Measurements from ENCODE around the gene HDGFL2. TPM values are rescaled to one million over a fixed set of nuclear protein-coding genes. Genes with fewer than 3 reads are reported as not detected.
"Not testable (repeated sequence)": the region's sequence is repeated elsewhere in the genome, so short reads cannot be mapped to it uniquely, and the experiment has no call there.

The HDGFL2 gene
- total RNA-seq, 1 donor from 2014 or later, result 35.0 TPM

GRCh38 chr19:4538601-4538954 is 66.5 kb downstream of the HDGFL2 start:
- Histone ChIP-seq H3K4me3 (ENCODE audit: low read depth, low read length) (no peak overlapping the region), H3K36me3 (ENCODE audit: control insufficient read depth, insufficient read depth, low read length) (no peaks in the 10 kb centered on the region), H3K27me3 (ENCODE audit: control insufficient read depth, insufficient read depth, low read length) (no peaks in the 10 kb centered on the region)
- no peak for FAIRE-seq
- DNase-seq (ENCODE audit: low read depth), result no peak
- TF ChIP-seq CTCF (IDR thresholded peaks at IDR 0.05; ENCODE audit: insufficient read depth, low read length, severe bottlenecking), result no peak

- FAIRE-seq (no peak), DNase-seq (ENCODE audit: low read depth) (no peak)
- no peak overlapping the region for H3K4me3 ChIP-seq (ENCODE audit: low read depth, low read length)
- no peaks in the 10 kb centered on the region for H3K36me3 ChIP-seq (ENCODE audit: control insufficient read depth, insufficient read depth, low read length)
- TF ChIP-seq CTCF (IDR thresholded peaks at IDR 0.05; ENCODE audit: insufficient read depth, low read length, severe bottlenecking), result no peak
- H3K27me3 ChIP-seq (ENCODE audit: control insufficient read depth, insufficient read depth, low read length), result no peaks in the 10 kb centered on the region
These were observed 67.1 kb downstream of the HDGFL2 start for GRCh38 chr19:4539169-4539692.

GRCh38 chr19:4539693-4540581 is 67.8 kb downstream of the HDGFL2 start, which contains the start of gene LRG1:
TSS of gene LRG1 (minus strand) at chr19:4540036. CDS start at chr19:4540013, 23 bp downstream.
- no peaks in the 10 kb centered on the region for H3K36me3 ChIP-seq (ENCODE audit: control insufficient read depth, insufficient read depth, low read length)
- no peaks in the 10 kb centered on the region for H3K27me3 ChIP-seq (ENCODE audit: control insufficient read depth, insufficient read depth, low read length)
- TF ChIP-seq CTCF (IDR thresholded peaks at IDR 0.05; ENCODE audit: insufficient read depth, low read length, severe bottlenecking), result no peak
- no peak for FAIRE-seq
- no peak within 1 kb of the TSS for H3K4me3 ChIP-seq (ENCODE audit: low read depth, low read length)
- peak; percentile 65 for DNase-seq (ENCODE audit: low read depth)

- no peak for TF ChIP-seq CTCF (IDR thresholded peaks at IDR 0.05; ENCODE audit: insufficient read depth, low read length, severe bottlenecking)
- Histone ChIP-seq H3K27me3 (ENCODE audit: control insufficient read depth, insufficient read depth, low read length) (no peaks in the 10 kb centered on the region), H3K36me3 (ENCODE audit: control insufficient read depth, insufficient read depth, low read length) (no peaks in the 10 kb centered on the region), H3K4me3 (ENCODE audit: low read depth, low read length) (no peak overlapping the region)
- FAIRE-seq, result no peak
- DNase-seq (ENCODE audit: low read depth), result no peak
These were observed 69.2 kb downstream of the HDGFL2 start for GRCh38 chr19:4541114-4541805.

GRCh38 chr19:4541806-4542145 is 69.7 kb downstream of the HDGFL2 start:
- H3K27me3 ChIP-seq (ENCODE audit: control insufficient read depth, insufficient read depth, low read length); H3K36me3 ChIP-seq (ENCODE audit: control insufficient read depth, insufficient read depth, low read length); DNase-seq (ENCODE audit: low read depth); H3K4me3 ChIP-seq (ENCODE audit: low read depth, low read length); FAIRE-seq: not testable (repeated sequence)
